ENCODE results near the gene B4GALT2. TPM values are rescaled to one million over a fixed set of nuclear protein-coding genes. Genes with fewer than 3 reads are reported as not detected.

Gene B4GALT2
- polyA plus RNA-seq, 3 donors = 20.7 to 43.7 (median 36.7) TPM

DNA sequence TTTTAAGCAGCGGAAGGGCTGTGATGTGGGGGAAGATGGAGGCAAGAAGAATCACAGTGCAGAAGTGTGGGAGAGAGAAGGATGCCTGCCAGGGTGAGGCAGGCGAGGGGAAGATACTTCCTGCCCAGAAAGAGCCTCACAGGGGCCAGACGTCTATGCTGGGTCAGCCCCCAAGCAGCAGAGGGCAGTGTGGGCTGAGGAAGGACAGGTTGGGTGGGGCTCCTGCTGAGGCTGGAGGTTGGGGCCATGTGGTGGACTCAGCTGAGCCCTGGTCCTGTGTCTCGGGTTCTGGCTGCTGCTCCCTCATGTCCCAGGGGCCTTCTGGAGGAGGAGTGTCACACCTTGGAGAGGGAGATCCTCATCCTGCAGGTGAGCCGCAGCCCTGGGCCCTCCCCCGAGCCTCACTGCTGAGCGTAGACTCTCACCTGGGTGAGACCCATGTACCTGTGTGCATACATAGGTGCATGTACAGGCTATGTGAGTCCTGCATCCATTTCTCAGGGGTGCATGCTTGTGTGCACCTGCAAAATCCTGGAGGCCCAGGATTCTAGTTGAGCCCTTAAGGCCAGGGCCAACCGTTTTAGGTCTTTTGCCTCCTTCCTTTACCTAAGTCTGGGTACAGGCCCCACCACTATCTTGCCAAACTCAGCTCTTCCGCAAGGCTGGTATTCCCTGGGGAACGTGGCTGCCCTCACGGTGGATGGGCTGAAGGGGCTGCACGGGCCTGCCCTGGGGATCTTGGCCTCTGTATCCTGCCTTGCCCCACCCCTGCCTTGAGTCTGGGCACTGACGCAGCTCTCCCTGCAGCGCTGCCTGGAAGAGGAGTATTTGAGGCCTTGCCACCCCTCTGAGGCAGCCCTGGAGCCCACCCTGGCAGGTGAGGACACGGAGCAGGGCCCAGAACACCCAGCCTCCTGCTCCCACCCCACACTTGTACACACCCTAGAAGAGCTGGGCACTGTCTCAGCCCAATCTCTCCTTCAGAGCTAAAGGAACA, 16.1 kb downstream of the B4GALT2 start:
- no peak overlapping the region for H3K27ac ChIP-seq (ENCODE audit: low read depth, low read length)
- 73 to 79% (median 78%) methylated on average over 15 of the region's 15 CpGs for WGBS, 3 donors

DNA sequence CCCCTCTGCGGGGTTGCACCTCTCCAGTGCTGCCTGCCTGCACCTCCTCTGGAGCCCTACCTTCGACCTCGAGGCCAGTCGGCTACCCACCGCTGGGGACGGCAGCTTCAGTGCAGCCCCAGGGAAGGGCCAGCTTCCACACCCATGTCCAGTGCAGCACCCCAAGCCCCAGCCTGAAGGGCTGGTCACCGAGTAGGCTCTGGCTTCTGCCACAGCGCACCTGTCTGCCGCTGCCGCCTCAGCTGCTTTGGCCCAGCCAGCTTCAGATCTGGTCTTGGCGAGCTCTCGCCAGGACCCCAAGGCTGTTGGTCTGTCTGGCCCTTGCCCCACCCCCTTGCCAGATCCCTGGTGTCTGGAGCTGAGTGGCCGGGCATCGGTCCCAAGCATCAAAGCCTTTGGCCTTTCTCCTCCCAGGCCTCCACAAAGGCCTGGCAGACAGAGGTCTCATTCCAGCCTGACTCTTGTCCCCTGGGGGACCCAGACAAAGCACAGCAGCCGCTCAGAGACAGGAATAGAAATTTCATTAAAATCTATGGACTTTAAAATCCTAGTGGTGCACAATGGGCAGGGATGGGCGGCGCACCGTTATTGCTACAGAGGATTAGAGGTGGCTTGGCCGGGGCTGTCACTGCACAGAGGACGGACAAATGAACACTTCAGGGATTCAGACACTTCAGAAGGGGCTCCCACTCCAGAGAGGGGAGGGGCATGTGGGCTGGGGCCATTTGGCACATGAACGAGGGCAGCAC, 17.1 kb downstream of the B4GALT2 start:
- WGBS, 3 donors = 73 to 83% (median 81%) methylated on average over 21 of the region's 21 CpGs
- H3K27ac ChIP-seq (ENCODE audit: low read depth, low read length) = no peak overlapping the region

DNA sequence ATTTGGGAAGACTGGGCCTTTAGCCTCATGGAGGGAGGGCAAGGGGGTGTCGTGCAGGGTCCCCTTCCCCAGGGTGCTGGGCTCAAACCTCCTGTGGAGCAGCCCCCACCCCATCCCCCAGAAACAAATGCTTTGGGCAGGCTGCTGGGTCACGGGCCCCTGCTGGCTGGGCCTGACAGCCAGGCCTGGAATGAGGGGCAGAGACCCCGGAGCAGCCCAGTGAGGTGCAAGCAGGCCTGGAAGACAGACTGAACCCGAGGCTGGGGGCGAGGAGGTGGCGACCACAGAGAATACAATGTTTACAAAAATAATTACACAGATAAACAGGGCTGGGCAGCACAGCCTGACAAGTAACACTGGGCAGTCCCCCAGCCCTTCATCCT, 17.7 kb downstream of the B4GALT2 start:
- H3K27ac ChIP-seq (ENCODE audit: low read depth, low read length) = no peak overlapping the region
- WGBS, 3 donors = 76 to 79% (median 78%) methylated on average over 6 of the region's 6 CpGs

DNA sequence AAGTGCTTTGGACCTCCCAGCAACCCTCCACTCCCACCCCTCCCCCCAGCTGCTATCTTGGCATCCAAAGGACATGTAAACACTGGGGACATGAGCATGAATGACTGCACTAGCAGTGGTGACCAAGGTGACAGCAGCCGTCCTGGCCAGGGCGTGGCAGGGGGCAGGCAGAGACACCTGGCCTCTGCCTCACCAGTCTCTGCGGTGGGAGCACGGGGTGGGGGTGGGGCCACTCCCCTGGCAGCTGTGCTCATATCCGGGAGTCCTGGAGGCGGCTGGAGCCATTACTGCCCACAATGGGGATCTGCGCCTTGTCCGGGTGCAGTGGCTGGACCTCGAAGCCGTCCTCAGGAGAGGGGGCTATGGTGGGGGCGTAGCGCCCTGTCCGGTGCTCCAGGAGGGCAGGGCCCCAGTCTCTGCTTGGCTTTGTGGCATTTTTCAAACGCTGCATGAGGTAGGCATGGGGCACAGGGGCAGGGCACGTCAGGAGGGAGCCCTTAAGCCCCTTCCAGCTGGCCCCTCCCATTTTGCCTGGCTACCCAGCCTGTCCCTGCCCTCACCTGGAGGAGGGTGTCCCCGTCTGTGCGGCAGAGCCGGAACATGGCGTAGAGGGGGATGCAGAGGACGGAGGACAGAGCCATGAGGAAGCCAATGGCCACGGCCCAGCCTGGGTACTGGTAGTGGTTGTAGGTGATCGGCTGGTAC, 18.4 kb downstream of the B4GALT2 start:
- 69 to 88% (median 82%) methylated on average over 22 of the region's 22 CpGs for WGBS, 3 donors
- H3K27ac ChIP-seq (ENCODE audit: low read depth, low read length) = no peak overlapping the region

DNA sequence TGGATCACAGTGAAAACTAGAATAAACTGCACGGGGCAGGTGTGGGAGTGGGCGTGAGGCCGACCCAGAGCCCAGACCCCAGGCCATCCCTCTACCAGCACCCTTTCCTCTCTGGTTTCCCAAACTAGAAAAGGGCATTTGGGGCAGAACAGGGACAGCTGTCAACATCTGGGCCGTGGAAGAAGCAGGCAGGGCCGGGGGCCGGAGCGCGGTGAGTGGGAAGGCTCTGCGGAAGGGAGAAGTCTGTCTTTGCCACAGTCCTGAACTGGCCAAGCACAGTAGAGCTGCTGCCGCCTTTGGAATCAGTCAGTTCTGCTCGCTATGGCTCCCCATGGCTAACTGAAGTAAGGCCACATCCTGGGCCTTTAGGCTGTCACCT, 19.0 kb downstream of the B4GALT2 start:
- 81 to 93% (median 90%) methylated on average over 11 of the region's 11 CpGs for WGBS, 3 donors
- H3K27ac ChIP-seq (ENCODE audit: low read depth, low read length) = no peak overlapping the region

DNA sequence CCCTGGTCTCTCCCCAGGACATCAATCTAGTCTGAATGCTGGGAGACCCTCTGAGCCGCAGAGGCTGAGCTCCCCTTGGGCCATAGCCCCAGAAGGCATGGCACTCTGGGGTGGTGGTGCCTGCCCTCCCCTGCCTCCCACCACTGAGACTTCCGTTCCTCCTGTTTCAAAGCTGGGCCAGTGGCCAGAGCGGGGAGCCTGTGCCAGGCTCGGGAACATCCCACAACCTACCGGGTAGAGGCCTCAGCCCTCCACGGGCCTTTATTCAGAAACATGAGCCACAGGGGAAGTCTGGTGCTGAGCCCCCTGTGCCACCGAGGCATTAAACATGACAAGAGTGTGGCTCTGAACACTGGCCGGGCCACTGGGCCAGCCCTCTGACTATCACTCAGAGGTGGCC, 20.4 kb downstream of the B4GALT2 start:
- WGBS, 3 donors = 72 to 84% (median 78%) methylated on average over 8 of the region's 8 CpGs
- H3K27ac ChIP-seq (ENCODE audit: low read depth, low read length) = no peak overlapping the region

- WGBS, 3 donors = 78 to 84% (median 83%) methylated on average over 8 of the region's 8 CpGs
- H3K27ac ChIP-seq (ENCODE audit: low read depth, low read length) = no peak overlapping the region
These were observed 21.2 kb downstream of the B4GALT2 start for GRCh38 chr1:44000122-44000665.

GRCh38 chr1:44002165-44002564, 23.2 kb downstream of the B4GALT2 start:
- H3K27ac ChIP-seq (ENCODE audit: low read depth, low read length) = no peak overlapping the region
- 79 to 85% (median 83%) methylated on average over 8 of the region's 8 CpGs for WGBS, 3 donors

- WGBS, 3 donors = 80 to 91% (median 84%) methylated on average over 14 of the region's 14 CpGs
- no peak overlapping the region for H3K27ac ChIP-seq (ENCODE audit: low read depth, low read length)
These were observed 23.7 kb downstream of the B4GALT2 start for GRCh38 chr1:44002606-44003157.

- H3K27ac ChIP-seq (ENCODE audit: low read depth, low read length) = no peak overlapping the region
- WGBS, 3 donors = 90 to 94% (median 91%) methylated on average over 12 of the region's 12 CpGs
These were observed 29.2 kb downstream of the B4GALT2 start for GRCh38 chr1:44008259-44008658.

- no peak overlapping the region for H3K27ac ChIP-seq (ENCODE audit: low read depth, low read length)
- whole genome bisulfite sequencing, 3 donors = 76 to 89% (median 77%) methylated on average over 10 to 11 of the region's 11 CpGs
These were observed 32.0 kb downstream of the B4GALT2 start for GRCh38 chr1:44010935-44011471.

- WGBS, 3 donors = 48 to 74% (median 67%) methylated on average over 2 of the region's 2 CpGs
These were observed 33.4 kb downstream of the B4GALT2 start for GRCh38 chr1:44012404-44012803.

DNA sequence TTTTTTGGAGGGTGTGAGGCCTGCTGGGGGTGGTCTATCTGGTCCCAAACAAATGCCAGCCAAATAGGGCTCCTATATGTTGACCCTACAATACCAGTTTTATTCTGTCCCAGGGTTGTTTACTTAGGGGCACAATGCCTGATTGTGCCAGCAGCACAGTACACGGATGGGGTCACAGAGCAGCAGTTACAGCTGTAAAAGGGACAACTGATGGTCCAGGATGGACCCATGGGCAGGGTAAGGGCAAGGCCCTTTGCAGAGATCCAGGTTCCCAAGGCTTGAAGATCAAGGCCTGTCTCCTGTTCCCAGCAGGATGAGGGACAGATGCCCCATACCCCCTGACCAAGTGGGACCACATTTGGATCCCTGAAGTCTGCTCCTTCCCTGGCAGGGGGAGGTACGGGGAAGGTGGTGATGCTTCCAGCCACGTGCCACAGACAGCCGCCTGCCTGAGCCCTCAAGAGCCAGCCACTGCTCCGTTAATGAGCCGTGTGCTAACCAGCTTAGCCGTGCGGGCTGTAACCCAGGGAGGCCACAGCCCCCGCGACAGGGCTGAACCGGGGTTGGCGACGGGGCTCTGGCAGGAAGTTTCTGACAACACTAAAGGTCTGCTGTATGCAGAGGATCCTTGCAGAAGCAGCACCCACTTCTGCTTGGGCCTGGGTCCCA, 34.1 kb downstream of the B4GALT2 start:
- H3K27ac ChIP-seq (ENCODE audit: low read depth, low read length) = no peak overlapping the region
- 56 to 72% (median 62%) methylated on average over 13 of the region's 13 CpGs for WGBS, 3 donors

More at GRCh38 chr1:44012404-44012803, 33.4 kb downstream of the B4GALT2 start:
- H3K27ac ChIP-seq (ENCODE audit: low read depth, low read length) = no peak overlapping the region

- WGBS, 3 donors = 77 to 93% (median 80%) methylated on average over 5 of the region's 5 CpGs
These were observed 34.9 kb downstream of the B4GALT2 start for GRCh38 chr1:44013949-44014348.

DNA sequence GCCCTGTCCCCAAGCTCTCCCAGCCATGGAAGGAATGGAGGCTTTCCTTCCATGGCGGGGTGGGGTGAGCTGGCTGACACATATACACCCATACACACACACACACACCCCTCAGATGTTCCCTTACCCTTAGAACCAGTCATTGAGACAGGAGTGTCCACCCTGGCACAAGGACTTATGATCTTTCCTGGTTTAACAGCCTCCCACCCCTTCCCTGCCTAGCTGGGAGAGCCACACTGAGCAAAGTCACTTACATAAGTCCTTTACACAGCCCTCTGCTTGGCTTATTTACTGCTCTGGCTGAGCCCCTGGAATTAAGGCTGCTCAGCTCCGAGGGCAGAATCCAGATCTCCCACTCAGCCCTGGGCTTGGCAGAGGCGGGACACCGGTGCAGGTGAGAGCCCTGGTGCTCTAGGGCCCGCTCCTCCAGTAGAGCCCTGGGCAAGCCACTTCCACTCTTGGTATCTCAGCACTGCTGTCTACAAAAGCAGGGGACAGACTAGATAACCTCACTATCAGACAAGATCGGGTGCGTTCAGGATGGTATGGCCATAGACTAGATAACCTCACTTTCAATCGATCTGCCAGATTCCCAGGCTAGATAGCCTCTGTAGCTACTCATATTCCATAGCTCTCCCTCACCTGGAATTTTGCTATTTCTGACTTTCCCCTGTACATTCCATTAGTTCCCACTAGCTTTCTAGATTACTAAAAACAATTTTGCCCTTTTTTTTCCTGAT, 35.5 kb downstream of the B4GALT2 start:
- 68 to 84% (median 84%) methylated on average over 8 of the region's 8 CpGs for WGBS, 3 donors
- H3K27ac ChIP-seq (ENCODE audit: low read depth, low read length) = no peak overlapping the region

More at GRCh38 chr1:44013949-44014348, 34.9 kb downstream of the B4GALT2 start:
- H3K27ac ChIP-seq (ENCODE audit: low read depth, low read length) = no peak overlapping the region

DNA sequence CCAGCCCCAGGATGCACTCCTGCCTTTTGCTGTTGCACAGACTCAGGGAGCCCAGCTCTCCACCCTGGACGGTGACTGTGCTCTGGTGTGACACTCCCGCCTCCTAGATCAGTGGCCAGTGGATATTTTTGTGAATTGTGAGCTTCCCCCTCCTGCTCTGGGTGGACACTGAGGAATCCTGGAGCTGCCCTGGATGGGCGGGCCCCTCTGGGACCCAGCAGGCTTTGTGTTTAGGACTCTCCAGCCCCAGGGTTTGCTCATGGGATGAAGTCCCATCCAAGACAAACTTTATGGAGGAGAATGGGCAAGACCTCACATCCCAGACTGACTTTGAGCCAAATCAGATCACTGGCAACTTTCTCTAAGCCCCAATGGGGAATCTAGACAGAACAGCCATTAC, 36.2 kb downstream of the B4GALT2 start:
- 51 to 76% (median 71%) methylated on average over 3 of the region's 3 CpGs for WGBS, 3 donors
- no peak overlapping the region for H3K27ac ChIP-seq (ENCODE audit: low read depth, low read length)

Data from adipose tissue (tissue), 3 donors.